Parathyroid adenoma (tissue), 2 donors: ENCODE measurements around the gene TNFRSF8.
A peak's percentile ranks its signal among the peaks of the same experiment; 100 is the strongest.

Experiments
- H2AFZ ChIP-seq: fragments of 300-600 bp; sonication (generic); one replicate; pipeline ENCODE4 v1.7.0; 2017; ENCODE audit warnings: antibody characterized with exemption, mild to moderate bottlenecking
- H3K27ac ChIP-seq: fragments of 300-600 bp; sonication (generic); one replicate; pipeline ENCODE4 v1.7.0; 2017
- H3K27me3 ChIP-seq: fragments of 300-600 bp; sonication (generic); one replicate; pipeline ENCODE4 v1.7.0; 2017; ENCODE audit warnings: low read length; ENCODE audit not compliant: control insufficient read depth, insufficient read depth
- H3K36me3 ChIP-seq: fragments of 300-600 bp; sonication (generic); one replicate; pipeline ENCODE4 v1.7.0; 2017; ENCODE audit warnings: low read length; ENCODE audit not compliant: control insufficient read depth, insufficient read depth
- H3K4me1 ChIP-seq: fragments of 300-600 bp; sonication (generic); one replicate; pipeline ENCODE4 v1.7.0; 2017; ENCODE audit warnings: control low read depth
- H3K4me2 ChIP-seq: fragments of 300-600 bp; sonication (generic); one replicate; pipeline ENCODE4 v1.7.0; 2017; ENCODE audit warnings: low read length
- H3K4me3 ChIP-seq: fragments of 300-600 bp; sonication (generic); one replicate; pipeline ENCODE4 v1.7.0; 2017; ENCODE audit warnings: low read depth, low read length
- H3K79me2 ChIP-seq: fragments of 300-600 bp; sonication (generic); one replicate; pipeline ENCODE4 v1.7.0; 2017; ENCODE audit warnings: control low read depth
- H3K9ac ChIP-seq: fragments of 300-600 bp; sonication (generic); one replicate; pipeline ENCODE4 v1.7.0; 2017; ENCODE audit warnings: mild to moderate bottlenecking
- H3K9me3 ChIP-seq: fragments of 300-600 bp; sonication (generic); one replicate; pipeline ENCODE4 v1.7.0; 2017; ENCODE audit warnings: low read length; ENCODE audit not compliant: control insufficient read depth
- TF ChIP-seq, protein P1 (sequence below): fragments of 300-600 bp; sonication (generic); IDR thresholded peaks from one replicate; pipeline ENCODE4 v1.7.0; 2017; ENCODE audit warnings: antibody characterized with exemption, mild to moderate bottlenecking
- donor health status: primary hyperparathyroidism.

TNFRSF8 gene

DNA sequence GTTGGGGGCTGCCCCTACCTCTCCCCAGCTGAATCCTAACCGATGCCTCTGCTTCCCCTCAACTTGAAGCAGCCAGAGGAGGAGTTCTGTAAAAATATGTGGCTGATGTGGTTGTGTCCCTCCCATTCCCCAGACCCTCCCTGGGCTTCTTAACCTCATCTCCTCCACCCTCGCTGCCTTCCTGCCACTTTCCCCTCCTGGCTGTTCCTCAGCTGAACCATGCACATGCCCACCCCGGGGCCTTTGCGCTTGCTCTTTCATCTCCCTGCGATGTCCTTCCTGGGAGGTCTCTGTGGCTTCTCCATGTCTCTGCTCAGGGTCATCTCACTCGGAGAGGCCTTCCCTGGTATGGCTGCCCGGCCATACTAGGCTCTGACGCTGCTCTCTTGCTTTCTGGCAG lies 34.9 kb upstream of the TNFRSF8 start:
- Histone ChIP-seq H3K9ac (no peak overlapping the region), H3K27me3 (no peaks in the 10 kb centered on the region), H3K36me3 (no peaks in the 10 kb centered on the region), H3K27ac (peak overlapping the region; percentile 53), H2AFZ (no peak overlapping the region), H3K79me2 (no peaks in the 10 kb centered on the region), H3K9me3 (no peaks in the 10 kb centered on the region), H3K4me3 (no peak overlapping the region), H3K4me2 (no peak overlapping the region), H3K4me1 (peaks cover 2% of the 10 kb centered on the region)
- TF ChIP-seq, protein P1, sequence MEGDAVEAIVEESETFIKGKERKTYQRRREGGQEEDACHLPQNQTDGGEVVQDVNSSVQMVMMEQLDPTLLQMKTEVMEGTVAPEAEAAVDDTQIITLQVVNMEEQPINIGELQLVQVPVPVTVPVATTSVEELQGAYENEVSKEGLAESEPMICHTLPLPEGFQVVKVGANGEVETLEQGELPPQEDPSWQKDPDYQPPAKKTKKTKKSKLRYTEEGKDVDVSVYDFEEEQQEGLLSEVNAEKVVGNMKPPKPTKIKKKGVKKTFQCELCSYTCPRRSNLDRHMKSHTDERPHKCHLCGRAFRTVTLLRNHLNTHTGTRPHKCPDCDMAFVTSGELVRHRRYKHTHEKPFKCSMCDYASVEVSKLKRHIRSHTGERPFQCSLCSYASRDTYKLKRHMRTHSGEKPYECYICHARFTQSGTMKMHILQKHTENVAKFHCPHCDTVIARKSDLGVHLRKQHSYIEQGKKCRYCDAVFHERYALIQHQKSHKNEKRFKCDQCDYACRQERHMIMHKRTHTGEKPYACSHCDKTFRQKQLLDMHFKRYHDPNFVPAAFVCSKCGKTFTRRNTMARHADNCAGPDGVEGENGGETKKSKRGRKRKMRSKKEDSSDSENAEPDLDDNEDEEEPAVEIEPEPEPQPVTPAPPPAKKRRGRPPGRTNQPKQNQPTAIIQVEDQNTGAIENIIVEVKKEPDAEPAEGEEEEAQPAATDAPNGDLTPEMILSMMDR, result no peak

DNA sequence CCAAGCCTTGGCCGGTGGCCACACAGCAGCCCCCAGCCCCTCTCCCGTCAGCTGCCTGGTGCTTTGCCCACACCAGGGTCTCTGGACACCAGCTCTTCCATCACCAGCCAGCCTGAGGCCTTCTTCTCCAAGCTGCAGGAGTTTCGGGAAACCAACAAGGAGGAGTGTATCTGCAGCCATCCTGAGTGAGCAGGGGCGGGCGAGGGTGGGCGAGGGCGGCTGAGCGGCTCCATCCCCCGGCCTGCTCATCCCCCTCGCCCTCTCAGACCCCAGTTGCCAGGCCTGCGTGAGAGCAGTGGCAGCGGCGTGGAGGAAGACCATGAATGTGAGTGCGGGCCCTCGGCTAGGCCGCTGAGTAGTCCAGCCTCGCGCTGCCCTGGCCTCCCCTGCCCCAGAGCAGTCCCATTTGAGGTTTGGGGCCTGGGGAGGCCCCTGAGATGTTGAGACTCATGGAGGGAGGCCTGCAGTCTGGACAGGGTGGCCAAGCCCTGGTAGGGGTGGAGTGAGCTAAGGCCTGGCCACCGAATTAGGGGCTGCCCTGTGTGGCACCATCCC lies 34.1 kb upstream of the TNFRSF8 start:
- H3K4me2 ChIP-seq, result no peak overlapping the region
- H3K79me2 ChIP-seq, result no peaks in the 10 kb centered on the region
- peak overlapping the region; percentile 53 for H3K27ac ChIP-seq
- peaks cover 2% of the 10 kb centered on the region for H3K4me1 ChIP-seq
- no peaks in the 10 kb centered on the region for H3K36me3 ChIP-seq
- TF ChIP-seq, protein P1, result no peak
- H2AFZ ChIP-seq, result no peak overlapping the region
- H3K27me3 ChIP-seq, result no peaks in the 10 kb centered on the region
- H3K9me3 ChIP-seq, result no peaks in the 10 kb centered on the region
- no peak overlapping the region for H3K9ac ChIP-seq
- H3K4me3 ChIP-seq, result no peak overlapping the region

DNA sequence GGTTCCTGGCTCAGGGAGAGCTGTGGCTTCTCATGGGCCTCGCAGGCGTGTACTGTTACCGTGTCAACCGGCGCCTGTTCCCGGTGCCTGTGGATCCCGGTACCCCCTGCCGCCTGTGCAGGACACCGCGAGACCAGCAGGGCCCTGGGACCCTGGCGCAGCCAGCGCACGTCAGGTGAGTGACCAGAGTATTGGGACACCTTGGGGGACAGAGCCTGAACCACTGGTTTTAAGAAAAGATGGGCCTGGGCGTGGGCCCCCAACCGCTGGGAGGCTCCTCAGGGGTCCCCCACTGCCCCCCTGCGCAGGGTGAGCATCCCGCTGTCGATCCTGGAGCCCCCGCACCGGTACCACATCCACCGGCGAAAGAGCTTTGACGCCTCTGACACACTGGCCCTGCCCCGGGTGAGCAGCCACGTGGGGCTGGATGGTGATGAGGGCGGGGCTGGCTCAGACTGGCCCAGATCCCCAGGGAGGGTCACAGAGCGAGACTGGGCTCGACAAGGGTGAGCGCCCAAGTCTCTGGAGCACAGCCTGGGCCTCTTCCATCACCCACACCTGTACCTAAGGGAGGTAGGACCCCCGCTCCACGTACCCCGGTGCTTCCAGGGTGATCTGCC lies 33.3 kb upstream of the TNFRSF8 start:
- H3K4me1 ChIP-seq, result peaks cover 2% of the 10 kb centered on the region
- H3K36me3 ChIP-seq, result no peaks in the 10 kb centered on the region
- no peaks in the 10 kb centered on the region for H3K79me2 ChIP-seq
- no peaks in the 10 kb centered on the region for H3K27me3 ChIP-seq
- H3K4me2 ChIP-seq, result no peak overlapping the region
- TF ChIP-seq, protein P1, result no peak
- no peak overlapping the region for H3K4me3 ChIP-seq
- no peak overlapping the region for H3K27ac ChIP-seq
- no peak overlapping the region for H3K9ac ChIP-seq
- H3K9me3 ChIP-seq, result no peaks in the 10 kb centered on the region
- H2AFZ ChIP-seq, result no peak overlapping the region

DNA sequence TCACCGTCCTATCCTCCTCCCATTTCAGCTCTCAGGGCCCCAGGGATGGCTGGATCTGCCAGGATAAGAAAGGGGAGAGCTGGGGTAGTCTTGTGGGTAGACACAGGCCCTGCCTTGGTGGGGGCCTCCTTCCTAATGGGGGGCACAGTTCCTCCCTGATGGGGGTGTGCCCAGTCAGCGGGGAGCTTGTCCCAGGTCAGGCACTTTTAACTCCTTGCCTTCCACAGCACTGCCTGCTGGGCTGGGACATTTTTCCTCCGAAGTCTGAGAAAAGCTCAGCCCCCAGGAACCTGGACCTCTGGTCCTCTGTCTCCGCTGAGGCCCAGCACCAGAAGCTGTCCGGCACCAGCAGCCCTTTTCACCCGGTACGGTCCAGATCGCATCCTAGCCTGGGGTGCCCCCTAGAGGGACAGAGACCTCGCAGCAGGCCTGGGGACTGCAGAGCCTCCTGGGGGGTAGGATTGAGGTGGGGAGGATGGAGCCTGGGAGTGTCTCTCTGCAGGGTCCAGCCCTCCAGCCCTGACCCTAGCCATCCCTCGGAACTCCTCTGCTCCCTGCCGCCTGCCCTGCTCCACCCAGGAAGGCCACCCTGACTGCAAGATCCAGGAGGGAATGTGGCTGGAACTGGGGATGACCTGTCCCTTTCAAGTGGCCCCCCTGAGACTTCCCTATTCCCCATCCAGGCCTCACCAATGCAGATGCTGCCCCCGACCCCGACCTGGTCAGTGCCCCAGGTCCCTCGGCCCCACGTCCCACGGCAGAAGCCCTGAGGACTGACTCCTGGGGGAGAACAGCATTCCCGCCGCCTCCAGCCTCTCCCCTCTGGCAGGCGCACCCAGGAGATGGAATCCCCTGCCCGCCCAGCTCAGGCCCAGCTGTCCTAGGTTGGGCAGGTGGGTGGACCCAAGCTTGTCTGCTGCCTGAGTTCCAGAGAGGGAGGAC lies 31.8 kb upstream of the TNFRSF8 start:
- Histone ChIP-seq H3K27me3 (no peaks in the 10 kb centered on the region), H3K27ac (no peak overlapping the region), H3K4me3 (no peak overlapping the region), H2AFZ (no peak overlapping the region), H3K36me3 (no peaks in the 10 kb centered on the region), H3K9me3 (no peaks in the 10 kb centered on the region), H3K4me1 (peaks cover 2% of the 10 kb centered on the region), H3K9ac (no peak overlapping the region), H3K4me2 (no peak overlapping the region), H3K79me2 (no peaks in the 10 kb centered on the region)
- TF ChIP-seq, protein P1, result peak; percentile 45
